ENCODE measurements around the gene IFNA4. TPM values are rescaled to one million over a fixed set of nuclear protein-coding genes. Genes with fewer than 3 reads are reported as not detected.

IFNA4 gene
- total RNA-seq, 1 experiment from 2014 or later: not detected

- TF ChIP-seq TCF7L2 (IDR thresholded peaks at IDR 0.05; ENCODE audit: borderline replicate concordance, extremely low read depth, insufficient read depth, insufficient read length) (no peak), ZNF274 (IDR thresholded peaks at IDR 0.05; ENCODE audit: low read depth, low read length) (no peak), YY1 (IDR thresholded peaks at IDR 0.05; ENCODE audit: extremely low read depth, insufficient replicate concordance, low read depth, low read length) (no peak), MAX (IDR thresholded peaks at IDR 0.05) (no peak), CBX3 (IDR thresholded peaks at IDR 0.05; ENCODE audit: low read depth) (no peak)
Observed at GRCh38 chr9:21172156-21172555, 15.2 kb downstream of the IFNA4 start (continued).

GRCh38 chr9:21171351-21171750 is 16.0 kb downstream of the IFNA4 start:
- POLR2A ChIA-PET: no interaction called here

More at GRCh38 chr9:21171351-21171750, 16.0 kb downstream of the IFNA4 start:
- H3K9me2 ChIP-seq (ENCODE audit: insufficient read depth): no peaks in the 10 kb centered on the region
- no peaks in the 10 kb centered on the region for H3K36me3 ChIP-seq (ENCODE audit: control insufficient read depth in 1 of 2, insufficient read depth in 2 of 2, low read length in 2 of 2)
- H3K79me2 ChIP-seq (ENCODE audit: insufficient read depth, low read length): no peaks in the 10 kb centered on the region
- no peak for DNase-seq (ENCODE audit: low read depth, low spot score)
- ATAC-seq: no peak
- H3K27me3 ChIP-seq (ENCODE audit: insufficient read depth, low read length): no peaks in the 10 kb centered on the region
- no peak overlapping the region for H3K4me2 ChIP-seq (ENCODE audit: low read length)
- ChIA-PET CTCF (no interaction called here), RAD21 (ENCODE audit: low non-redundant PET in 1 of 2, low total read pairs in 2 of 2, uncharacterized antibody in 2 of 2, unreplicated experiment in 2 of 2) (no interaction called here)
- no peak overlapping the region for H3K27ac ChIP-seq (ENCODE audit: low read depth, low read length)
- no peak overlapping the region for H2AFZ ChIP-seq (ENCODE audit: low read depth, low read length, poor library complexity, severe bottlenecking)
- no peaks in the 10 kb centered on the region for H3K9me3 ChIP-seq (ENCODE audit: control insufficient read depth in 1 of 2, insufficient read depth in 1 of 2, low read depth in 1 of 2, low read length in 2 of 2)
- H3K4me3 ChIP-seq (replicated peaks in 1 of 2; ENCODE audit: low read depth in 1 of 2, low read length in 2 of 2): no peak overlapping the region
- no peaks in the 10 kb centered on the region for H4K20me1 ChIP-seq (ENCODE audit: insufficient read depth)
- no peaks in the 10 kb centered on the region for H3K4me1 ChIP-seq (ENCODE audit: control insufficient read depth in 1 of 2, insufficient read depth in 2 of 2, low read length in 2 of 2)
- no peak overlapping the region for H3K9ac ChIP-seq (ENCODE audit: low read length)
- intact Hi-C loops (cut with micrococcal nuclease): no loop called here
- no TSS peak for BruUV-seq (replicated peaks)
- TF ChIP-seq CBX3 (IDR thresholded peaks at IDR 0.05; ENCODE audit: low read depth): no peak
- TF ChIP-seq ZFX (IDR thresholded peaks at IDR 0.05): no peak
- TF ChIP-seq POLR2AphosphoS5 (IDR thresholded peaks at IDR 0.05; ENCODE audit: low read depth, low read length): no peak
- no peak for TF ChIP-seq YY1 (IDR thresholded peaks at IDR 0.05; ENCODE audit: extremely low read depth, insufficient replicate concordance, low read depth, low read length)
- TF ChIP-seq REST (IDR thresholded peaks at IDR 0.05; ENCODE audit: low read depth): no peak
- no peak for TF ChIP-seq ELF1 (IDR thresholded peaks at IDR 0.05; ENCODE audit: borderline replicate concordance, low read depth)
- no peak for TF ChIP-seq EZH2 (IDR thresholded peaks at IDR 0.05)
- no peak for TF ChIP-seq SP1 (IDR thresholded peaks at IDR 0.05; ENCODE audit: low read depth)
- TF ChIP-seq SIN3A (IDR thresholded peaks at IDR 0.05; ENCODE audit: low read depth): no peak
- TF ChIP-seq CEBPB (IDR thresholded peaks at IDR 0.05; ENCODE audit: low read depth): no peak
- no peak for TF ChIP-seq POLR2A (IDR thresholded peaks at IDR 0.05; ENCODE audit: borderline replicate concordance, extremely low read depth, insufficient read depth, insufficient read length)
- TF ChIP-seq ZBTB33 (IDR thresholded peaks at IDR 0.05; ENCODE audit: extremely low read depth, insufficient replicate concordance, low read length): no peak
- TF ChIP-seq EGR1 (IDR thresholded peaks at IDR 0.05; ENCODE audit: low read depth): no peak
- no peak for TF ChIP-seq SRF (IDR thresholded peaks at IDR 0.05; ENCODE audit: low read depth)
